ENCODE measurements around the gene NIPBL.
"Not testable (repeated sequence)": the region's sequence is repeated elsewhere in the genome, so short reads cannot be mapped to it uniquely, and the experiment has no call there.

Gene NIPBL

GRCh38 chr5:36878392-36879082, 2.0 kb downstream of the NIPBL start:
- no peak for ATAC-seq

GRCh38 chr5:36879274-36880033, 2.9 kb downstream of the NIPBL start:
- no peak for ATAC-seq

GRCh38 chr5:36880761-36881160, 4.2 kb downstream of the NIPBL start:
- ATAC-seq, result no peak

GRCh38 chr5:36881304-36881703, 4.7 kb downstream of the NIPBL start:
- no peak for ATAC-seq

- peak in 1 of 2 donors; percentile 17 for ATAC-seq
Measured at GRCh38 chr5:36881807-36882206, 5.2 kb downstream of the NIPBL start.

GRCh38 chr5:36882250-36882649, 5.7 kb downstream of the NIPBL start:
- ATAC-seq, result peak; percentile 32 to 56

GRCh38 chr5:36883894-36884462, 7.4 kb downstream of the NIPBL start:
- no peak for ATAC-seq

- ATAC-seq, result no peak
Measured at GRCh38 chr5:36885149-36885548, 8.6 kb downstream of the NIPBL start.

- no peak for ATAC-seq
Measured at GRCh38 chr5:36885566-36886485, 9.3 kb downstream of the NIPBL start.

GRCh38 chr5:36886791-36887190, 10.2 kb downstream of the NIPBL start:
- no peak for ATAC-seq

- peak in 1 of 2 donors; percentile 39 for ATAC-seq
Measured at GRCh38 chr5:36887532-36887931, 11.0 kb downstream of the NIPBL start.

GRCh38 chr5:36888303-36888702, 11.7 kb downstream of the NIPBL start:
- no peak for ATAC-seq

- ATAC-seq, result peak; percentile 91 to 97
Measured at GRCh38 chr5:36889264-36889663, 12.7 kb downstream of the NIPBL start.

GRCh38 chr5:36891266-36891665, 14.7 kb downstream of the NIPBL start:
- ATAC-seq, result no peak

- not testable (repeated sequence) for ATAC-seq
Measured at GRCh38 chr5:36892085-36892830, 15.7 kb downstream of the NIPBL start.

GRCh38 chr5:36894954-36895353, 18.4 kb downstream of the NIPBL start:
- ATAC-seq, result no peak

GRCh38 chr5:36896476-36896875, 19.9 kb downstream of the NIPBL start:
- ATAC-seq, result no peak

GRCh38 chr5:36897616-36898015, 21.0 kb downstream of the NIPBL start:
- ATAC-seq, result no peak

- ATAC-seq, result no peak
Measured at GRCh38 chr5:36899860-36900259, 23.3 kb downstream of the NIPBL start.

- no peak for ATAC-seq
Measured at GRCh38 chr5:36900283-36900682, 23.7 kb downstream of the NIPBL start.

- not testable (repeated sequence) for ATAC-seq
Measured at GRCh38 chr5:36901077-36901476, 24.5 kb downstream of the NIPBL start.

GRCh38 chr5:36901856-36902255, 25.3 kb downstream of the NIPBL start:
- ATAC-seq, result no peak

Measured in activated CD4-positive, CD25-positive, alpha-beta regulatory T cell treated with anti-CD3 and anti-CD28 coated beads, Interleukin-2, amount 50 U/mL, for 24 hours (primary cell).